Epithelial cell of esophagus (primary cell): ENCODE data around the gene SYP.

Experiments used
- DNase-seq: peaks from one replicate; pipeline ENCODE4 v3.0.0; 2010; ENCODE audit warnings: low read depth
- H3K4me3 ChIP-seq: 2 replicates; pipeline ENCODE4 v1.5.1; 2011; ENCODE audit warnings: mild to moderate bottlenecking, low read length, control low read depth
- TF ChIP-seq, protein P1 (sequence below): IDR thresholded peaks from 2 replicates; pipeline ENCODE4 v1.5.1; 2011; ENCODE audit warnings: low read depth, mild to moderate bottlenecking, low read length, control low read depth, inconsistent platforms; ENCODE audit not compliant: insufficient read depth; ENCODE audit errors: missing control alignments

The SYP gene

DNA sequence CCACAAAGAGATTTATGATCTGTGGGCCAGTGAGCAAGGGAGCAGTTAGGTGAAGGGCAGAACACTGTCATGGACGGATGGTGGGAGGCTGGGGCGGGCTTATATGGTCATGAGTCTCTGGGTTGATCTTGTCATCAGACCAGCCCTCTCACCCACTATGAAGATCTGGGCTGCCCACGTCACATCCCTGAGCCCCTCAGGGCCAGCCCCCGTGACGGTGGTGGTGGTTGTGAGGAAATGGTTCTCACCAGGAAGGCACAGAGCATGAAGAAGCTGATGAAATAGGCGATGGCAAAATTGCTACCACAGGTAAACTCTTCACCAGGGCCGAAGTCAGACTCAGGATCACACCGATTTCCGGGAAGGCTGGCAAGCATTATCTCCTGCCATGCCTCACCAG is 11.1 kb upstream of the SYP start:
- TF ChIP-seq, protein P1, sequence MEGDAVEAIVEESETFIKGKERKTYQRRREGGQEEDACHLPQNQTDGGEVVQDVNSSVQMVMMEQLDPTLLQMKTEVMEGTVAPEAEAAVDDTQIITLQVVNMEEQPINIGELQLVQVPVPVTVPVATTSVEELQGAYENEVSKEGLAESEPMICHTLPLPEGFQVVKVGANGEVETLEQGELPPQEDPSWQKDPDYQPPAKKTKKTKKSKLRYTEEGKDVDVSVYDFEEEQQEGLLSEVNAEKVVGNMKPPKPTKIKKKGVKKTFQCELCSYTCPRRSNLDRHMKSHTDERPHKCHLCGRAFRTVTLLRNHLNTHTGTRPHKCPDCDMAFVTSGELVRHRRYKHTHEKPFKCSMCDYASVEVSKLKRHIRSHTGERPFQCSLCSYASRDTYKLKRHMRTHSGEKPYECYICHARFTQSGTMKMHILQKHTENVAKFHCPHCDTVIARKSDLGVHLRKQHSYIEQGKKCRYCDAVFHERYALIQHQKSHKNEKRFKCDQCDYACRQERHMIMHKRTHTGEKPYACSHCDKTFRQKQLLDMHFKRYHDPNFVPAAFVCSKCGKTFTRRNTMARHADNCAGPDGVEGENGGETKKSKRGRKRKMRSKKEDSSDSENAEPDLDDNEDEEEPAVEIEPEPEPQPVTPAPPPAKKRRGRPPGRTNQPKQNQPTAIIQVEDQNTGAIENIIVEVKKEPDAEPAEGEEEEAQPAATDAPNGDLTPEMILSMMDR = no peak
- no peak for DNase-seq
- H3K4me3 ChIP-seq = no peak overlapping the region

DNA sequence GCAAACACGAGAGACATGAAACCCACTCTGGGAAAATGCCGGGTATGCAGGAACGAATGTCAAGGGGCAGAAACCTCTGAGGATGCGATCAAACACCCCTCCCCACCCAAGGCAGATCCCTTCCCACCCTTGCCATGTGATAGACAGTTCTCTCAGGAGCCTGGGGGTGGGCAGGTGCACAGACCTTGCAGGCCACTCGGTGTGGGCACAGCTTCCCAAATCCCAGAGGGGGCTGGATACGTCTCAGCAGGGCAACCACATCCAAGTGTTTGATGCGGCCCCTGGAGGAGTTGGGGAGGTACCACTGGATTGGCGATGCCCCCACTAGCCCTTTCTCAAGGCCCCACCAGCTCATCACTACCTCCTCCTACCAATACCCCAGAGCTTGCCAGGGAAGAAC is 10.4 kb upstream of the SYP start:
- H3K4me3 ChIP-seq = no peak overlapping the region
- no peak for DNase-seq
- TF ChIP-seq, protein P1 = no peak

DNA sequence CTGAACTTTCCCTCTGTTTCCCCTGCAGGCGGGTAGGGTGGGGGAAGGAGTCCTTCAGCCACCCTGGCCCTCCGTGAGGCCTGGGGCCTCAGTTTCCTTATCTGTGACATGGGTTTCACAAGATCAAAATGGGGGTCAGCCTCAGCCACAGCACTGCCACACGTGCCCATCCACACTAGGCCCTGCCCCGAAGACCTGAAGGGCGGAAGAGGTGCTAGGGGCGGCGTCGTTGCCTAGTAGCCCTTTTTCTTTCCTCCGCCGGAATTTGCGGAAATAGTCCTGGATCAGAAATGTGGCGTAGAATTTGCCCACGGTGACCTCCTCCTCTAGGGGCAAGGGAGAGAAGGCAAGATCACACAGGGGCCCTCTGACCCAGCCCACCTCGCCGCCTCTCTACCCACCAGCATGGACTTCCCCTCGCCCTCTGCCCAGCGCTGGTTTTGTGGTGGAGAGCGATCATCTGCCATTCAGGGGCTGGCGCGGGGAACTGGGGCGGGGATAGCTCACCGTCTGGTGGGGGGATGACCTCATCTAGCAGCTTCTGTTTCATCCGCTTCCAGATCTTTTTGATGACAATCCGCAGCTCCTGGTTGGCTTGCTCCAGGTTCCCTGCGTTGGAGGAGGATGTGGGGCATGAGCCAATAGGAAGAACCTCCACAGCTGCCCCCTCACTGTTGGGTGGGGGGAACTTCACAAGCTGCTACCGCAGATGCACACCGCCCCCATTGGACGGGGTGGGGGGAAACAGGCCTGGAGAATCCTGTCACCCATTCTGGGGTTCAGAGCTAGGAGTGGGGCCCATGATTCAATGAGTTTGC is 9.7 kb upstream of the SYP start:
- H3K4me3 ChIP-seq = no peak overlapping the region
- DNase-seq = no peak
- TF ChIP-seq, protein P1 = no peak

GRCh38 chrX:49208399-49208798 is 8.4 kb upstream of the SYP start:
- H3K4me3 ChIP-seq = no peak overlapping the region
- no peak for DNase-seq
- TF ChIP-seq, protein P1 = no peak

DNA sequence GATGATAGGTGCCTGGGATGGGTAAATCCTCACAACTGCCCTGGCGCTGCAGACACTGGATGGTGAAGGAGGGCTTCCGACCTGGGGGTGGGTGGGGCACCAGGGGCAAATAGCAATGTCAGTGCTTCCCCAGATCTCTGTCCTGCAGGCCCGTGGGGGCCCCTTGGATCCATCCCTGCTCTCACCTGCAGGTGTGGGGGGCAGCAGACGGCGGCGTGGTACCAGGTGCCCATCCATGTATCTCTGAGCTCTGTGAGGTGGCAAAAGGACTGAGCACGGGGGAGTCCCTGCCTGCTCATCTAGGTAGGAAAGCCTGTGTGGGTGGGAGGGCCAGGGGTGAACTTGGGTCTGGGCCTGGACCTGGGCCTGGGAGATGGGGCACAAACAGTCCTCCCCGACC is 6.5 kb upstream of the SYP start:
- TF ChIP-seq, protein P1 = no peak
- DNase-seq = no peak
- H3K4me3 ChIP-seq = no peak overlapping the region

DNA sequence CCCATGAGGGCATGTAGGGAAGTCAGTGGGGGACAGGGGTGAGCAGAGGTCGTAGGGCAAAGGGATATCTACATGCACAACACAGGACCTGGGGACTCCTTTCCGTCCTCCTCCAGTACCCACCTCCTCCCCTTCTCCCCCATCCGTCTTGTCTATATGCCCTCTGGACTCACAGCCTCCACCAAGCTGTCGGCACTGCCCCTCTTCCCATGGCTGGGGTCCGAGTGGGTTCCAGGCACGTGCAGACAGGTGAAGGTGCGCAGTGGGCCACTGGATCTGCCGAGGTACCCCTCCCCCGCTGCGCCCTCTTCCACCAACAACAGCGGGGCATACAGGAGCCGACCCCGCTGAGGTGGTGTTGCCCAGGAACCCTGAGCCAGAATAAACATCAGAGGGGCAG is 5.5 kb upstream of the SYP start:
- DNase-seq = no peak
- no peak overlapping the region for H3K4me3 ChIP-seq
- TF ChIP-seq, protein P1 = no peak

DNA sequence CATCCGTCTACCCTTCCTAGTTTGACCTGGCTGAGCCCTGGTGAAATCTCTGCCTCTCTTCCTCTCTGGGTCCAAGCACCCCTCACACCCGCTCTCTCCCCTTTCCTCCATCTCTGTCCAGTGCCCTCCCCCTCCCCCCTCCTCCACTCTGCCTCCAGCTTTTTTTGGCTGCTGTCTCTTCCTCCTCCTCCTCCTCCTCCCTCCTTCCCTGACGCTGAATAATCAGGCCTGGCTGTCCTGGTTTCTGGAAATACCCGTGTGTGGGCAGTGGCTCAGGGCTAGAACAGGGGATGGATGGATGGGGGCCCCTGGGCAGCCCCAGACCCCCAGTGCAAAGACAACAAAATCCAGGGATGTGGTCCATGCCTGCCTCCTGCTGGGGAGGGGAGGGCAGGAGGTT is 4.7 kb upstream of the SYP start:
- TF ChIP-seq, protein P1 = no peak
- DNase-seq = no peak
- no peak overlapping the region for H3K4me3 ChIP-seq
